ENCODE data around the gene MAP4. TPM values are rescaled to one million over a fixed set of nuclear protein-coding genes. Genes with fewer than 3 reads are reported as not detected.
A peak's percentile ranks its signal among the peaks of the same experiment; 100 is the strongest.

MAP4 gene
- total and polyA plus RNA-seq, 2 of the 13 experiments (the other 11 are each of a cell fraction or from before 2014, with no cell fraction given): 33.1 to 38.7 TPM

GRCh38 chr3:47802734-47803479, 213.3 kb downstream of the MAP4 start, which contains the start of gene DHX30 (continued):
- TF ChIP-seq, protein P1, sequence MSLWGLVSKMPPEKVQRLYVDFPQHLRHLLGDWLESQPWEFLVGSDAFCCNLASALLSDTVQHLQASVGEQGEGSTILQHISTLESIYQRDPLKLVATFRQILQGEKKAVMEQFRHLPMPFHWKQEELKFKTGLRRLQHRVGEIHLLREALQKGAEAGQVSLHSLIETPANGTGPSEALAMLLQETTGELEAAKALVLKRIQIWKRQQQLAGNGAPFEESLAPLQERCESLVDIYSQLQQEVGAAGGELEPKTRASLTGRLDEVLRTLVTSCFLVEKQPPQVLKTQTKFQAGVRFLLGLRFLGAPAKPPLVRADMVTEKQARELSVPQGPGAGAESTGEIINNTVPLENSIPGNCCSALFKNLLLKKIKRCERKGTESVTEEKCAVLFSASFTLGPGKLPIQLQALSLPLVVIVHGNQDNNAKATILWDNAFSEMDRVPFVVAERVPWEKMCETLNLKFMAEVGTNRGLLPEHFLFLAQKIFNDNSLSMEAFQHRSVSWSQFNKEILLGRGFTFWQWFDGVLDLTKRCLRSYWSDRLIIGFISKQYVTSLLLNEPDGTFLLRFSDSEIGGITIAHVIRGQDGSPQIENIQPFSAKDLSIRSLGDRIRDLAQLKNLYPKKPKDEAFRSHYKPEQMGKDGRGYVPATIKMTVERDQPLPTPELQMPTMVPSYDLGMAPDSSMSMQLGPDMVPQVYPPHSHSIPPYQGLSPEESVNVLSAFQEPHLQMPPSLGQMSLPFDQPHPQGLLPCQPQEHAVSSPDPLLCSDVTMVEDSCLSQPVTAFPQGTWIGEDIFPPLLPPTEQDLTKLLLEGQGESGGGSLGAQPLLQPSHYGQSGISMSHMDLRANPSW (CRISPR knock-in tag; IDR thresholded peaks at IDR 0.05; ENCODE audit: borderline replicate concordance): no peak
- TF ChIP-seq ATF1 (CRISPR knock-in tag; IDR thresholded peaks at IDR 0.05) (no peak), PHF21A (CRISPR knock-in tag; IDR thresholded peaks at IDR 0.05) (peak; percentile 20; the same call in 1 of the 2 replicates), ZNF263 (CRISPR knock-in tag; IDR thresholded peaks at IDR 0.05) (no peak), ZNF747 (CRISPR knock-in tag; IDR thresholded peaks at IDR 0.05; ENCODE audit: borderline replicate concordance) (0 out of 2 replicates have a peak, but pooled peaks have one; percentile 20), ZNF501 (CRISPR knock-in tag; IDR thresholded peaks at IDR 0.05) (peak; percentile 79; the same call in 1 of the 2 replicates), SMYD3 (CRISPR knock-in tag; IDR thresholded peaks at IDR 0.05) (no peak), KDM4B (CRISPR knock-in tag; IDR thresholded peaks at IDR 0.05) (no peak), ZNF792 (CRISPR knock-in tag; IDR thresholded peaks at IDR 0.05) (no peak), ZNF484 (CRISPR knock-in tag; IDR thresholded peaks at IDR 0.05; ENCODE audit: borderline replicate concordance, low read depth) (no peak), ZBTB46 (CRISPR knock-in tag; IDR thresholded peaks at IDR 0.05; ENCODE audit: borderline replicate concordance) (no peak), HOXA3 (CRISPR knock-in tag; IDR thresholded peaks at IDR 0.05) (peak; percentile 18; the same call in 1 of the 2 replicates), IRF2 (CRISPR knock-in tag; IDR thresholded peaks at IDR 0.05) (peak; percentile 9; the same call in 1 of the 2 replicates), STAG1 (CRISPR knock-in tag; IDR thresholded peaks at IDR 0.05) (no peak), ZFP62 (CRISPR knock-in tag; IDR thresholded peaks at IDR 0.05) (no peak), ZNF333 (CRISPR knock-in tag; IDR thresholded peaks at IDR 0.05; ENCODE audit: borderline replicate concordance) (no peak), ZFP36L2 (CRISPR knock-in tag; IDR thresholded peaks at IDR 0.05) (peak; percentile 35; the same call in 1 of the 2 replicates), CHCHD3 (CRISPR knock-in tag; IDR thresholded peaks at IDR 0.05) (0 out of 2 replicates have a peak, but pooled peaks have one; percentile 27), KAT7 (CRISPR knock-in tag; IDR thresholded peaks at IDR 0.05; ENCODE audit: borderline replicate concordance) (no peak; the same call in 1 of the 2 replicates)
- TF ChIP-seq, protein P2, sequence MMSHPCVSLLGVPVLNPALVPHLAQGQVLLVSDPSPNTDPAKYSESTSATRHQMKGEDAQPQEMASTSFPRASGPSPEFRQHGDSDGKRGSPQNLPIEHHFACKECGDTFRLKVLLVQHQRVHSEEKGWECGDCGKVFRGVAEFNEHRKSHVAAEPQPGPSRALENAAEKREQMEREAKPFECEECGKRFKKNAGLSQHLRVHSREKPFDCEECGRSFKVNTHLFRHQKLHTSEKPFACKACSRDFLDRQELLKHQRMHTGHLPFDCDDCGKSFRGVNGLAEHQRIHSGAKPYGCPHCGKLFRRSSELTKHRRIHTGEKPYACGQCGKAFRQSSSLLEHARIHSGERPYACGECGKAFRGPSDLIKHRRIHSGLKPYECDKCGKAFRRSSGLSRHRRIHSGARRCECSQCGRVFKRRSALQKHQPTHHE (CRISPR knock-in tag; IDR thresholded peaks at IDR 0.05; ENCODE audit: borderline replicate concordance): no peak
- TF ChIP-seq, protein P3, sequence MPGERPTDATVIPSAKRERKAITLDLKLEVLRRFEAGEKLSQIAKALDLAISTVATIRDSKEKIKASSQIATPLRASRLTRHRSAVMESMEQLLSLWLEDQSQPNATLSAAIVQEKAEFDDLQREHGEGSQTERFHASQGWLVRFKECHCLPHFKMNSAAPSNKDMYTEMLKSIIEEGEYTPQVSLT (CRISPR knock-in tag; IDR thresholded peaks at IDR 0.05; ENCODE audit: borderline replicate concordance, low read depth): no peak
- TF ChIP-seq, protein P4, sequence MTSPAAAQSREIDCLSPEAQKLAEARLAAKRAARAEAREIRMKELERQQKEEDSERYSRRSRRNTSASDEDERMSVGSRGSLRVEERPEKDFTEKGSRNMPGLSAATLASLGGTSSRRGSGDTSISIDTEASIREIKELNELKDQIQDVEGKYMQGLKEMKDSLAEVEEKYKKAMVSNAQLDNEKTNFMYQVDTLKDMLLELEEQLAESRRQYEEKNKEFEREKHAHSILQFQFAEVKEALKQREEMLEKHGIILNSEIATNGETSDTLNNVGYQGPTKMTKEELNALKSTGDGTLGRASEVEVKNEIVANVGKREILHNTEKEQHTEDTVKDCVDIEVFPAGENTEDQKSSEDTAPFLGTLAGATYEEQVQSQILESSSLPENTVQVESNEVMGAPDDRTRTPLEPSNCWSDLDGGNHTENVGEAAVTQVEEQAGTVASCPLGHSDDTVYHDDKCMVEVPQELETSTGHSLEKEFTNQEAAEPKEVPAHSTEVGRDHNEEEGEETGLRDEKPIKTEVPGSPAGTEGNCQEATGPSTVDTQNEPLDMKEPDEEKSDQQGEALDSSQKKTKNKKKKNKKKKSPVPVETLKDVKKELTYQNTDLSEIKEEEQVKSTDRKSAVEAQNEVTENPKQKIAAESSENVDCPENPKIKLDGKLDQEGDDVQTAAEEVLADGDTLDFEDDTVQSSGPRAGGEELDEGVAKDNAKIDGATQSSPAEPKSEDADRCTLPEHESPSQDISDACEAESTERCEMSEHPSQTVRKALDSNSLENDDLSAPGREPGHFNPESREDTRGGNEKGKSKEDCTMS (CRISPR knock-in tag; conservative IDR thresholded peaks at IDR 0.05): no peak
